Central memory CD4-positive, alpha-beta T cell (primary cell): Measurements from ENCODE around the gene RAB8B.
A peak's percentile ranks its signal among the peaks of the same experiment; 100 is the strongest.

Experiments
- DNase-seq: peaks from one replicate; pipeline ENCODE4 v3.0.0; 2022

RAB8B gene

GRCh38 chr15:63277038-63277892 lies 87.9 kb downstream of the RAB8B start, which contains the start of gene APH1B:
Gene APH1B (plus strand): TSS chr15:63277605. CDS start chr15:63277624, 19 bp downstream.
- DNase-seq = peak; percentile 72

DNA sequence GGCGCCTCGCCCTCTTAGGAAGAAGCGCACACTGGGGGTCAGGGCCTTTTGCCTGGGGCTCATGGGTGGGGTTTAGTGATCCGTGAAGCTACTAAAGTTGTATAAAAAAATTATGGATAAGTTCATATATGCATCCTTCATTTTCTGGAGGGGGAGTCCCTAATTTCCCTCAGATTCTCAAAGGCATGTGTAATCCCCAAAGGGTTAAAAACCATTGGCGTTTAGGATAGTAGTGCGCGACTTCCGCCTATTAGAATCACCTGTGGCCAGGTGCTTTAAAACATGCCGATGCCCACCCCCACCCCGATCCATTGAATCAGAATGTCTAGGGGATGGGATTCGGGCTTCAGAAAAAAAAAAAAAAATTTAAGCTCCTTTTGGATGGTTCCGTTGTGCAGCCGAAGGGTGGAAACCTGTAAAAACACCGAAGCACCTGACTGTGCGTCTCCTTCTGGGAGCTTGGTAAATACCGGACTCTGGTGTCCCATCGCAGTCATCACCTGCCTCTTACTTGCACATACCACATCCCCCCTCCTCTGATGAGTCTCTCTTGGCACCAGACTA lies 88.6 kb downstream of the RAB8B start:
- DNase-seq = no peak

DNA sequence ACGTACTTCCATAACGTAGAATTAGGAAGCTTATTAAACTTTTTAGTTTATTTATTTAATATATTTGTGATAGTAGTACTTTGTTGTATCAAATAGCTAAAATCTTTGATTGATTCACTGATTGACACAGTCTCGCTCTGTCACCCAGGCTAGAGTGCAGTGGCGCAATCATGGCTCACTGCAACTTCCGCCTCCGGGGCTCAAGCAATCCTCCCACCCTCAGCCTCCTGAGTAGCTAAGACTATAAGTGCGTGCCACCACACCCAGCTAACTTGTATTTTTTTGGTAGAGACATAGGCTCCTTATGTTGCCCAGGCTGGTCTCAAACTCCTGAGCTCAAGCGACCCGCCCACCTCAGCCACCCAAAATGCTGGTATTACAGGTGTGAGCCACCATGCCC lies 93.7 kb downstream of the RAB8B start:
- no peak for DNase-seq

GRCh38 chr15:63284335-63284734 lies 94.9 kb downstream of the RAB8B start:
- DNase-seq = no peak

- DNase-seq = no peak
These were observed 97.7 kb downstream of the RAB8B start for GRCh38 chr15:63287109-63287508.

DNA sequence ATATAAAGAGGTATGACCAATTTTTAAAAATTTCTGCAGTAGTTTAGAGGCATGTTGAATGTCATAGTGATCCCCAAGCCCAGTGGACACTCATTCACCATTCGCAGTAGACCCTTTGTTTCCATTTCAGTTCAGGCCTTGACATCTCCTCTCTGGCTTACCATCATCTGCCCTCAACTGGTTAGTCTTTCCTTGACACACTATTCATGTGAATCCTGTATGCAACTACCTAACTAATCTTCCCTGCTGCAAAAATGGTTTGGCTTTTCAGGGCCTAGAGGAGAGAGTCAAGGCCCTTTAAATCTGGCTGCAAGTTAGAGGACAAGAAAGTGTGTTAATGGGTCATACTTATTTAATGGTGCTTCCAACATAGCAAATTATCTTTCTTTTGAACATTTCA lies 98.9 kb downstream of the RAB8B start:
- no peak for DNase-seq

DNA sequence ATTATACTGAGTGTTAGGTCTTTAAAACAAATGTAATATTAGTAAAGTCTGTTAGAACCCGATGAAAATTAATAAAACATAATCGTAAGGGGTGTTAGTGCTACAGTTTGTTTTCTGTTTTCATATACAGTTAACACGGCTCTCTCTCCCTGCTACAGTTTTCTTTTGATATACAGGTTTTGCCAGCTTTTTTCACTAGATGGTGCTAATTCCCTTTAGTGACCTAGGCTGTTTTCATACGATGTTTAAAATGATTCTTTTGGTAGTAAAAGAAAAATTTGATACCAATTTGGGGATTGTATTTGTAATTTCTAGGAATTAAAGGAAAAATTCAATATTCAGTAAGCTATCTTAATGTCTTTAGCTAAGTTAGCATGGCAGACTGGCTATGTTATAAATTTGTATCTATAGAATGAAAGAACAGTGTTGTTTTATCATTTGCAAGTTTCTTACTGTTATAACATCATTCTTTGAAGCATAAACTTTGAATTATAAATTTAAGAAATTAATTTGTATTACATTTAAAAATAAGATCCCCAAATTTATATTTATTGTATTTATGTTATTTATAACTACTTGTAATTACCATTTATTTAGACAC lies 99.5 kb downstream of the RAB8B start:
- DNase-seq = peak; percentile 35

- DNase-seq = no peak
These were observed 102.1 kb downstream of the RAB8B start for GRCh38 chr15:63291507-63291906.

- no peak for DNase-seq
These were observed 102.8 kb downstream of the RAB8B start for GRCh38 chr15:63292241-63292640.

DNA sequence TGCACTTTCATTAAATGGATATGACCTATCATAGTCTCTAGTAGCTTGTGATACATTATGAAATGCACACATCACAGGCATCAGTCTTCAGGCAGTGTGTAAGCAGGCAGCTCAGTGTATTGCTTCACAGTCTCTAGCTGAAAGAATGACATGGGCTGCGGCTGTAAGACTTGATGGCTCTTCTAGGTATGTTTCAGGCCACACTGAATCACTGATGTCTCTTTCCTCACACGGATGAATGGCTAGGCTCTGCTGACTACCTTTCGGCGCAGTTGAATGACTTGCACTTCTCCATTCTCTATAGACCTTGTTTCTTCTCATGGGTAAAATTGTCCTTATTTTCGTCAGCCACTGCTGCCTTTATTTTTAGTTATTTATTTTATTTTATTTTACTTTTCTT lies 103.4 kb downstream of the RAB8B start:
- DNase-seq = no peak

DNA sequence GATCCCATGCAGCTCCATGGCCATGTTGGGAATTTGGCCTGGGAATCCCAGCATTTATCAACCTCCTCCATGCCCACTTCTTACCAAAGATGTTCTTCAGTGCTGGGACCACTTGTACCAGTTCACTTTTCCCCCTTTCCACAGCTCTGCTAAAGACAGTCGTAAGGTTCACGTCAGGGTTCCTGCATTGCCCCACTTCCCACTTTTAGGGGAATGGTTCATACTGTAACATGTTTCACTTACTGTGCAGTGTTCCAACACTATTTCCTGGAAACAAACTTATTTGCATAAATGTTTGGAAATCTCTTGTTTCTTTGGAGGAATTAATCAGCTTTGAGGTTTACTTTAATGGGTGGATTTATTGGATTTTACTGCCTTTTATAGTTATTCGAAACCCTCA lies 105.0 kb downstream of the RAB8B start:
- no peak for DNase-seq

DNA sequence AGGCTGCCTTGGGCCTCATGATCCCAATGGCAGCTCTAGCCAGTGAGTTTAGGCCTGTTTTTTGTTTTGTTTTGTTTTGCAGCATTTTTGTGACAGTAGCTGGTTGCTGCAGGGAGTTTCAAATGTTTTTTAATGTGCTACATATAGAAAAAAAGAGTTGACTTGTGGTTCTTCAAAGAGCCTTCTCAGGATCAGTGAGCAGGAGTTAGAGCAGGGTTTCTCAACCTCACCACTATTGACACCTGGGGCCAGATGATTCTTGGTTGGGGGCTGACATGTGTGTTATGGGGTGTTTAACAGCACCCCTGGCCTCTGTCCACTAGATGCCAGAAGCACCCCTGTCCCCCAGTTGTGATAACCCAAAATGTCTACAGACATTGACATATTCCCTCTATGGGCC lies 105.9 kb downstream of the RAB8B start:
- DNase-seq = no peak

- DNase-seq = no peak
These were observed 106.8 kb downstream of the RAB8B start for GRCh38 chr15:63296195-63296594.

GRCh38 chr15:63299943-63300575 lies 110.7 kb downstream of the RAB8B start:
- no peak for DNase-seq

DNA sequence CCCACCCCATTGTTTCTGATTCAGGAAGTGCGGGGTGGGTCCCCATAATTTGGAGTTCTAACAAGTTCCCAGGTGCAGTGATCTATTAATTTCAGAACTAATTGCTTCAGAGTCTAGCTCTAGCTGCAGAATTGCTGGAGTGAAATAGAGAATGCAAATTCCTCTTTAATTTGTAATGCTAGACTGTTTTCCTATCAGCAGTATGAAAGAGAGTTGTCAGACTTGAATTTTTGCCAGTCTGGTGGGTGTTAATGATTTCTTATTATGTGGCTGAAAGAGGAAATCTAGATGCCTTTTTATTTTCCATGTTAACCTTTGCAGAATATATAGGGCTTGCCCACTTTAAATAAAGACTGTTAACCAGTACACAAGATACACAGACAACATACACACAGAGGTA lies 111.7 kb downstream of the RAB8B start:
- DNase-seq = no peak

DNA sequence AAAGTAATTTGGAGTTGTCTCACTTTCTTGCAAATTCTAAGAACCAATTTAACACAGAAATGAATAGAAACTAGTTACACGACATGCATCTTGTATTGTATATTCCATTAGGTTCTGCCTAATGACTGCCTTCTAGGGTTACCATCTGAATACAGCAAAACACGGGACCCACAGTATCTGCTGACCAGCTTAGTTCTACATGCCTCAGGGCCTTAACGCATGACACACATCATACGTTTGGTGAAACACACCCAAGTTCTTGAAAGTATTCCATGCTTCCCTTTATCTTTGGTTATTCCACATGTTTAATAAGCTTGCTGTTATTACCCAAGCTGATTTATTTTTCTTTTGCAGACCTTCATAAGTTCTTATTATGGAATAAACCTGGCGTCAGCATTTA lies 115.9 kb downstream of the RAB8B start:
- no peak for DNase-seq

DNA sequence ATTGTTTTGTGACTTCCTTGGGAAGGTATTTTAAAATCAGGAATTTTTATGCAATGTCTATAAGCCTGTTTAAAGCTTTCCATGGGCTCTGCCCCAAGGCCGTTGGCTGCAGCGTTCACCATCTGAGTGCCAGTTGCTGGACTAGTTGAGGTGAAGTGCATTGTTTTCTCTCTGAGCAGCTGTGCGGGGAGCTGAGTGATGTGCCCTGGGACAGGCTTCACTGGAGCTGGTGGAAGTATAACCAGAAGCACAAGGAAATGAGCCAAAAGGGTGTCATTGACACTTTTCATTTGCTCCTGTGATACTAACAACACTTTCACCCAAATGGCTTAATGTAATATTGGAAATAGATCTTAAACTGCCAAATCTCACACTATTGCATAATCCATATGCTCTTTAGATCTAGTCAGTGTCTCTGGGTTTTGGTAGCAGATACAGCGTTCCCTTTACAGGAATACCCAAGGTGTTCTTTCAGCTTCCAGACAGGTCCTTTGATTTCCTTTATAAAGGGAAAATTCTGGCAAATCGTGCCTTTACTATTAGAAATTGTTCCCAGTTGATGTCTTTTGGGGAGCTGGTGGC lies 117.2 kb downstream of the RAB8B start:
- no peak for DNase-seq

DNA sequence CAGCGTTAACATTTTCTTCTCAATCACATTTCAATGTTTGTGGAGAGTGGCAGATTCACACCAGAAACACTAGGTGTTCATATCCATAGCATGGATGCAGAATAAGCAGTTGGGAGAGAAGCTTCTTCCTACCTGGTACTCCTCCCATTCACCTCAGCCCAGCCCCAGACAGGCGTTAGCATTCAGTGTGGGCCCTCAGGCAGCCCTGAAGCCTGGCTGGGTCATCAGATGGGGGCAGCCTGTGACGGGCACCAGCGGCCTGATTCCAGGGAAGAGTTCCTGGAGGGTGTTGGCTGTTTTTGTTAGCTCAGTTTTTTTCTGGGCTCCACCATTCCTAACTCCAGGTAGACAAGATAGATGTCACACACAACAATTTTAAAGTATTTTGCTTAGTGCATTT lies 119.1 kb downstream of the RAB8B start:
- DNase-seq = no peak

GRCh38 chr15:63308947-63309346 lies 119.5 kb downstream of the RAB8B start:
- DNase-seq = no peak

- no peak for DNase-seq
These were observed 121.2 kb downstream of the RAB8B start for GRCh38 chr15:63310646-63311045.

DNA sequence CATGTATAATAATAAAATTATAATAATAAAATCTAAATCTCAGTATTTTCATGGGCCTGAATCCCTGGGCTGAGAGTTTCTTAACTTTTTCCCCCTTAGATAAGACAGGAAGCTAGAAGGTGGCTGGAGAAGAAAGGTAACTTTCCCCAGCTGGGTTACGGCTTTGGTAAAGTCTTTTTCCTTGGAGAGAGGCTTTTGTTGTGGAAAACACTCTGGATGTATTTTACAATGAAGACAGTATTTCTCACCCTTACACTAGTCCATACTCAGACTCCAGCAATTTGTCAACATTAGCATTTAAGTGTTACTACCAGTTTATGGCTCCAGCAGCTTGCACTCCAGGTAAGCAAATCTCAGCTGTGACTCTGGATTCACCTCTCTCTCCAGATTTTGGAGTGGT lies 122.9 kb downstream of the RAB8B start:
- no peak for DNase-seq

DNA sequence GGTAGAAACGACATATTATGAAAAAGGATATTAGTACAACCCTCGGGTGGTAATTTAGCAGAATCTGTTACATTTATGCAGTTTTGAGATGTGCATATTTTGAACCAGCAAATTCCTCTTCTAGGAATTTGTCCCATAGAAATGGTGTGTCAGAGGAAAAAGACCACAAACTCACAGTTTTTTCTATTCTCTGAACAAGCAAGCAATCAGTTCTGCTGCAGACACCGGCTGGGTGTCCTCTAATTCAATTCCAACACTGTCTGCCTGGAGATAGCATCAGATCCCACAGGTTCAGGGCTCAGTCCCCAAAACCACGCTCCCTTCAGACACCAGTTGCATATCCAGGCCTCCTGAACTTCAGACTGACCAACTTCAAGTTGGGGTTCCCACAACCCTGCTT lies 124.4 kb downstream of the RAB8B start:
- no peak for DNase-seq

GRCh38 chr15:63314409-63314808 lies 125.0 kb downstream of the RAB8B start:
- DNase-seq = no peak
